Measurements from ENCODE around the gene MPRIP.

MPRIP gene

GRCh38 chr17:17052462-17053221 lies 10.4 kb downstream of the MPRIP start:
- no peak for DNase-seq

- no peak for DNase-seq
Measured at GRCh38 chr17:17053446-17054379, 11.5 kb downstream of the MPRIP start.

- DNase-seq: no peak
Measured at GRCh38 chr17:17054636-17055035, 12.4 kb downstream of the MPRIP start.

GRCh38 chr17:17055286-17056155 lies 13.3 kb downstream of the MPRIP start:
- no peak for DNase-seq

- DNase-seq: no peak
Measured at GRCh38 chr17:17056156-17056539, 13.9 kb downstream of the MPRIP start.

- no peak for DNase-seq
Measured at GRCh38 chr17:17057057-17057551, 14.8 kb downstream of the MPRIP start.

- no peak for DNase-seq
Measured at GRCh38 chr17:17058304-17058703, 16.0 kb downstream of the MPRIP start.

GRCh38 chr17:17059301-17059890 lies 17.1 kb downstream of the MPRIP start:
- no peak for DNase-seq

- no peak for DNase-seq
Measured at GRCh38 chr17:17060001-17060922, 18.0 kb downstream of the MPRIP start.

- no peak for DNase-seq
Measured at GRCh38 chr17:17060930-17061329, 18.7 kb downstream of the MPRIP start.

GRCh38 chr17:17061516-17061915 lies 19.3 kb downstream of the MPRIP start:
- DNase-seq: no peak

- DNase-seq: no peak
Measured at GRCh38 chr17:17062356-17062755, 20.1 kb downstream of the MPRIP start.

GRCh38 chr17:17062866-17063265 lies 20.6 kb downstream of the MPRIP start:
- no peak for DNase-seq

- DNase-seq: peak; percentile 75
Measured at GRCh38 chr17:17063546-17064122, 21.4 kb downstream of the MPRIP start.

GRCh38 chr17:17064322-17064721 lies 22.1 kb downstream of the MPRIP start:
- DNase-seq: no peak

- no peak for DNase-seq
Measured at GRCh38 chr17:17066021-17066420, 23.8 kb downstream of the MPRIP start.

GRCh38 chr17:17067257-17067656 lies 25.0 kb downstream of the MPRIP start:
- no peak for DNase-seq

- no peak for DNase-seq
Measured at GRCh38 chr17:17069849-17070248, 27.6 kb downstream of the MPRIP start.

- no peak for DNase-seq
Measured at GRCh38 chr17:17070931-17071330, 28.7 kb downstream of the MPRIP start.

GRCh38 chr17:17071531-17072360 lies 29.5 kb downstream of the MPRIP start:
- DNase-seq: no peak
